ENCODE data around the gene YAF2. TPM values are rescaled to one million over a fixed set of nuclear protein-coding genes. Genes with fewer than 3 reads are reported as not detected.

The YAF2 gene
- total RNA-seq, 2 donors from 2014 or later: 19.4 to 27.3 TPM

GRCh38 chr12:42282294-42282693 lies 44.2 kb upstream of the YAF2 start:
- H3K27ac Mint-ChIP-seq: no peak overlapping the region
- H3K9me3 Mint-ChIP-seq: no peaks in the 10 kb centered on the region
- DNase-seq: no peak

GRCh38 chr12:42281844-42282243 lies 43.8 kb upstream of the YAF2 start:
- H3K9ac ChIP-seq (ENCODE audit: extremely low read depth, low read length, poor library complexity, severe bottlenecking): no peak overlapping the region

More at GRCh38 chr12:42282294-42282693, 44.2 kb upstream of the YAF2 start:
- Histone ChIP-seq H3K27ac (ENCODE audit: low read depth, low read length) (no peak overlapping the region), H3K9ac (ENCODE audit: extremely low read depth, low read length, poor library complexity, severe bottlenecking) (no peak overlapping the region), H3K36me3 (ENCODE audit: control insufficient read depth, insufficient read depth, low read length) (no peaks in the 10 kb centered on the region), H3K27me3 (ENCODE audit: control insufficient read depth, insufficient read depth, low read length, poor library complexity, severe bottlenecking) (no peaks in the 10 kb centered on the region), H3K9me3 (ENCODE audit: control insufficient read depth, low read length) (no peaks in the 10 kb centered on the region), H3K4me1 (ENCODE audit: control insufficient read depth, insufficient read depth, low read length) (peaks cover 5% of the 10 kb centered on the region), H3K4me3 (ENCODE audit: low read length) (no peak overlapping the region)
- H3K4me1 Mint-ChIP-seq: peaks cover 10% of the 10 kb centered on the region
- no peak for TF ChIP-seq CTCF (conservative IDR thresholded peaks at IDR 0.05)
- 94% methylated on average over 2 of the region's 2 CpGs; no CpG with 5 or more reads in 1 of the 2 experiments for WGBS, 2 experiments (ENCODE audit: insufficient coverage in 1 of 2, insufficient read length in 1 of 2)
- H3K27me3 Mint-ChIP-seq (ENCODE audit: insufficient read depth): peaks cover 11% of the 10 kb centered on the region
- no peak overlapping the region for H3K4me3 Mint-ChIP-seq
- no peaks in the 10 kb centered on the region for H3K36me3 Mint-ChIP-seq (ENCODE audit: low read depth)

GRCh38 chr12:42281278-42281677 lies 43.2 kb upstream of the YAF2 start:
- Histone ChIP-seq H3K9ac (ENCODE audit: extremely low read depth, low read length, poor library complexity, severe bottlenecking) (no peak overlapping the region), H3K4me3 (ENCODE audit: low read length) (no peak overlapping the region), H3K27me3 (ENCODE audit: control insufficient read depth, insufficient read depth, low read length, poor library complexity, severe bottlenecking) (no peaks in the 10 kb centered on the region), H3K27ac (ENCODE audit: low read depth, low read length) (no peak overlapping the region), H3K36me3 (ENCODE audit: control insufficient read depth, insufficient read depth, low read length) (no peaks in the 10 kb centered on the region), H3K9me3 (ENCODE audit: control insufficient read depth, low read length) (no peaks in the 10 kb centered on the region), H3K4me1 (ENCODE audit: control insufficient read depth, insufficient read depth, low read length) (peaks cover 5% of the 10 kb centered on the region)
- DNase-seq: no peak
- Mint-ChIP-seq H3K36me3 (ENCODE audit: low read depth) (no peaks in the 10 kb centered on the region), H3K9me3 (no peaks in the 10 kb centered on the region), H3K4me1 (peaks cover 10% of the 10 kb centered on the region), H3K27ac (no peak overlapping the region), H3K4me3 (no peak overlapping the region), H3K27me3 (ENCODE audit: insufficient read depth) (peaks cover 12% of the 10 kb centered on the region)
- WGBS, 2 experiments (ENCODE audit: insufficient coverage in 1 of 2, insufficient read length in 1 of 2): 39 to 67% methylated on average over 3 of the region's 3 CpGs
- no peak for TF ChIP-seq CTCF (conservative IDR thresholded peaks at IDR 0.05)

More at GRCh38 chr12:42281844-42282243, 43.8 kb upstream of the YAF2 start:
- H3K27ac Mint-ChIP-seq: no peak overlapping the region
- no peaks in the 10 kb centered on the region for H3K36me3 ChIP-seq (ENCODE audit: control insufficient read depth, insufficient read depth, low read length)
- no peak overlapping the region for H3K4me3 ChIP-seq (ENCODE audit: low read length)
- peaks cover 10% of the 10 kb centered on the region for H3K4me1 Mint-ChIP-seq
- H3K4me3 Mint-ChIP-seq: no peak overlapping the region
- H3K9me3 Mint-ChIP-seq: no peaks in the 10 kb centered on the region
- H3K36me3 Mint-ChIP-seq (ENCODE audit: low read depth): no peaks in the 10 kb centered on the region
- no peaks in the 10 kb centered on the region for H3K9me3 ChIP-seq (ENCODE audit: control insufficient read depth, low read length)
- 92 to 100% methylated on average over 3 of the region's 3 CpGs for WGBS, 2 experiments (ENCODE audit: insufficient coverage in 1 of 2, insufficient read length in 1 of 2)
- no peak for TF ChIP-seq CTCF (conservative IDR thresholded peaks at IDR 0.05)
- DNase-seq: no peak
- peaks cover 12% of the 10 kb centered on the region for H3K27me3 Mint-ChIP-seq (ENCODE audit: insufficient read depth)
- peaks cover 5% of the 10 kb centered on the region for H3K4me1 ChIP-seq (ENCODE audit: control insufficient read depth, insufficient read depth, low read length)
- H3K27ac ChIP-seq (ENCODE audit: low read depth, low read length): no peak overlapping the region
- H3K27me3 ChIP-seq (ENCODE audit: control insufficient read depth, insufficient read depth, low read length, poor library complexity, severe bottlenecking): no peaks in the 10 kb centered on the region

Data from endodermal cell (in vitro differentiated cells).